WERI-Rb-1 (cell line): ENCODE results near the gene ATAD2B.

Experiments used
- DNase-seq: peaks from one replicate; pipeline ENCODE4 v3.0.0-alpha.2; 2020
- H3K27ac ChIP-seq: fragments of 250-450 bp; sonication (Bioruptor Pico); 2 replicates; pipeline ENCODE4 v1.5.1; 2020; ENCODE audit warnings: mild to moderate bottlenecking, moderate library complexity
- H3K27me3 ChIP-seq: fragments of 250-450 bp; sonication (Bioruptor Pico); 2 replicates; pipeline ENCODE4 v1.5.1; 2021; ENCODE audit warnings: mild to moderate bottlenecking, low read depth, moderate library complexity; ENCODE audit not compliant: insufficient read depth, severe bottlenecking
- H3K36me3 ChIP-seq: fragments of 250-450 bp; sonication (Bioruptor Pico); 2 replicates; pipeline ENCODE4 v1.5.1; 2020; ENCODE audit warnings: mild to moderate bottlenecking, moderate library complexity
- H3K4me3 ChIP-seq: 2 replicates; pipeline ENCODE4 v1.5.1; 2011; ENCODE audit warnings: low read depth, mild to moderate bottlenecking, control low read depth, low read length
- H3K9me3 ChIP-seq: fragments of 250-450 bp; sonication (Bioruptor Pico); 2 replicates; pipeline ENCODE4 v1.5.1; 2021; ENCODE audit warnings: mild to moderate bottlenecking, moderate library complexity; ENCODE audit not compliant: severe bottlenecking
- CTCF ChIP-seq: IDR thresholded peaks from 2 replicates; pipeline ENCODE4 v1.5.1; 2011; ENCODE audit warnings: low read depth, mild to moderate bottlenecking, control low read depth, inconsistent platforms, low read length

ATAD2B gene

GRCh38 chr2:23944976-23945375 lies 18.1 kb upstream of the ATAD2B start:
- no peak for DNase-seq
- Histone ChIP-seq H3K27ac (no peak overlapping the region), H3K27me3 (no peaks in the 10 kb centered on the region), H3K4me3 (no peak overlapping the region), H3K9me3 (no peaks in the 10 kb centered on the region), H3K36me3 (peaks cover 11% of the 10 kb centered on the region)
- TF ChIP-seq CTCF = no peak

- no peak for DNase-seq
- Histone ChIP-seq H3K27me3 (no peaks in the 10 kb centered on the region), H3K36me3 (peaks cover 11% of the 10 kb centered on the region), H3K9me3 (no peaks in the 10 kb centered on the region), H3K27ac (no peak overlapping the region), H3K4me3 (no peak overlapping the region)
- TF ChIP-seq CTCF = no peak
Measured at GRCh38 chr2:23944527-23944926, 17.6 kb upstream of the ATAD2B start.

DNA sequence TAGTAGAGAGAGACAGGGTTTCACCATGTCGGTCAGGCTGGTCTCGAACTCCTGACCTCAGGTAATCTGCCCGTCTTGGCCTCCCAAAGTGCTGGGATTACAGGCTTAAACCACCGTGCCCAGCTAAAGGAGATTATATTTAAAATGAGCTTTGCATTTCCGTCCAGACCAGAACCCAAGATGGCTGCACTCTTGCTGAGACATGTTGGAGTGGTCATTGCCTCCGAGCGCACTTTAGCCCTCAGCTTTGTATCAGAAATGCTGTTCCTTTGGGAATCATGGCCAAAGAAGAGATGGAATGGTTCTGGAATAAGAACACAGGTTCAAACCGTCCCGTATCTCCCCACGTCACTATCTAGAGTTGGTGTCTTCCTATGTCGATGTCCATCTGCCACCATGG lies 16.7 kb upstream of the ATAD2B start:
- Histone ChIP-seq H3K36me3 (peaks cover 11% of the 10 kb centered on the region), H3K4me3 (no peak overlapping the region), H3K27ac (no peak overlapping the region), H3K27me3 (no peaks in the 10 kb centered on the region), H3K9me3 (no peaks in the 10 kb centered on the region)
- no peak for TF ChIP-seq CTCF
- peak; percentile 18 for DNase-seq

DNA sequence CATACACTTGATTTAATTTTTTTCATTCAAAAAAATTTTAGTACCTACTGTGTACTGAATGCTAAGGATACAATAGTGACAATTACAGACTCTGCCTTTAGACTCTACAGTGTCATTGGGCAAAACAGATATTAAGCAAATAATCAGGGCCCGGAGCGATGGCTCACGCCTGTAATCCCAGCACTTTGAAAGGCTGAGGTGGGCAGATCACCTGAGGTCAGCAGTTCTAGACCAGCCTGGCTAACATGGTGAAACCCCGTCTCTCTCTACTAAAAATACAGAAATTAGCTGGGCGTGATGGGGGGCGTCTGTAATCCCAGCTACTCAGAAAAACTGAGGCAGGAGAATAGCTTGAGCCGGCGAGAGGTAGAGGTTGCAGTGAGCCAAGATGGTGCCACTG lies 14.7 kb upstream of the ATAD2B start:
- no peaks in the 10 kb centered on the region for H3K9me3 ChIP-seq
- no peak for TF ChIP-seq CTCF
- no peaks in the 10 kb centered on the region for H3K27me3 ChIP-seq
- H3K27ac ChIP-seq = no peak overlapping the region
- peaks cover 11% of the 10 kb centered on the region for H3K36me3 ChIP-seq
- no peak for DNase-seq
- H3K4me3 ChIP-seq = peak overlapping the region; percentile 52

DNA sequence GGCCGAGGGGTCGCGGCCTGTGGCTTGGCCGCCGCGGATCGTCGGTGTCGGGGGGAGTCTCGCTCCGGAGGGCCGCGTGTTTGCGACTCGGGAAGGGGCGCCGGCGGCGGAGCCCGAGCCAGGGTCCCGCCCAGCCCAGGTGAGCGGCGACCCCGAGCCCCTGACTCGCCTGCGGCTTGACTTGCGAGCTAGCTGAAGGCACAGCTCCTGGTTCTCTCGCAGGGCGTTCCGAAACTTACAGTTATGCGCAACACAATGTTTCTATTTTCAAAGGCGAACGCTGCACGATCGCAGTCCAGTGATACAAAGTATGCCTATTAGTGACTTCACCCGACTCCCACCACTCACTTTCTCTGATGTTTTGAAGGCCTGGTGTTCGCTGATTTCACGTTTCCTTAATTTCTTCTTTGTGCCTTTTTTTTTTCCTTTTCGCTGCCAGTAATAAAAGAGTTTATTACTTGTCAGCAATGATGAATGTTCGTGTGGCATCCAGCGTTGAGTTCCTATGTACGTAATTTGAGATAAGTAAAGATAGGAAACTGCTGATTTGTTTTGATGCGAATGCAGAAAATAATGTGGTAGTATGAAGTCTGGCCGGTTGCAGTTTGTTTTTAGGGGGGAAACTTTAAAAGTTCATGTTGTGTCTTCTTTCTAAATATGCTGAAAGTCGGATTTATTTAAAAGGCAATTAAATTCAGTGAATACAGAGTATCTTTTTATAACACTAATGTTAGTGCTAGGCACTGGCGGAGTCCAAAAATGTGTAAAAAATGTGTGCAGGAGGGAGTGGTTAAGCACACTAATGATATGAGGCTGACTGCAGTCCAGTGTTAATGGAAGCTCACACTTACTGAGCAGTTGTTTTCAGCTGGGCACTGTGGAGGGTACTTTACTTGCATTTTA lies 14.0 kb upstream of the ATAD2B start:
- Histone ChIP-seq H3K27ac (peak overlapping the region; percentile 95), H3K27me3 (no peaks in the 10 kb centered on the region), H3K4me3 (peak overlapping the region; percentile 52), H3K36me3 (peaks cover 11% of the 10 kb centered on the region), H3K9me3 (no peaks in the 10 kb centered on the region)
- TF ChIP-seq CTCF = no peak
- DNase-seq = no peak
